GM12875 (cell line): ENCODE data around the gene MSI2.
"Not testable (repeated sequence)": the region's sequence is repeated elsewhere in the genome, so short reads cannot be mapped to it uniquely, and the experiment has no call there.

Source experiments
- H3K4me3 ChIP-seq: one replicate; pipeline ENCODE4 v1.5.1; 2011; ENCODE audit warnings: low read depth, low read length, control low read depth
- TF ChIP-seq, protein P1 (sequence below): IDR thresholded peaks from 2 replicates; pipeline ENCODE4 v1.5.1; 2011; ENCODE audit warnings: low read depth, mild to moderate bottlenecking, control low read depth, inconsistent platforms, low read length, moderate library complexity, borderline replicate concordance; ENCODE audit not compliant: insufficient read depth

MSI2 gene

GRCh38 chr17:57620576-57620975 lies 364.3 kb downstream of the MSI2 start:
- no peak overlapping the region for H3K4me3 ChIP-seq
- TF ChIP-seq, protein P1, sequence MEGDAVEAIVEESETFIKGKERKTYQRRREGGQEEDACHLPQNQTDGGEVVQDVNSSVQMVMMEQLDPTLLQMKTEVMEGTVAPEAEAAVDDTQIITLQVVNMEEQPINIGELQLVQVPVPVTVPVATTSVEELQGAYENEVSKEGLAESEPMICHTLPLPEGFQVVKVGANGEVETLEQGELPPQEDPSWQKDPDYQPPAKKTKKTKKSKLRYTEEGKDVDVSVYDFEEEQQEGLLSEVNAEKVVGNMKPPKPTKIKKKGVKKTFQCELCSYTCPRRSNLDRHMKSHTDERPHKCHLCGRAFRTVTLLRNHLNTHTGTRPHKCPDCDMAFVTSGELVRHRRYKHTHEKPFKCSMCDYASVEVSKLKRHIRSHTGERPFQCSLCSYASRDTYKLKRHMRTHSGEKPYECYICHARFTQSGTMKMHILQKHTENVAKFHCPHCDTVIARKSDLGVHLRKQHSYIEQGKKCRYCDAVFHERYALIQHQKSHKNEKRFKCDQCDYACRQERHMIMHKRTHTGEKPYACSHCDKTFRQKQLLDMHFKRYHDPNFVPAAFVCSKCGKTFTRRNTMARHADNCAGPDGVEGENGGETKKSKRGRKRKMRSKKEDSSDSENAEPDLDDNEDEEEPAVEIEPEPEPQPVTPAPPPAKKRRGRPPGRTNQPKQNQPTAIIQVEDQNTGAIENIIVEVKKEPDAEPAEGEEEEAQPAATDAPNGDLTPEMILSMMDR: no peak

- H3K4me3 ChIP-seq: not testable (repeated sequence)
Measured at GRCh38 chr17:57621791-57622190, 365.5 kb downstream of the MSI2 start.

- TF ChIP-seq, protein P1: no peak
- no peak overlapping the region for H3K4me3 ChIP-seq
Measured at GRCh38 chr17:57622306-57622682, 366.0 kb downstream of the MSI2 start.

DNA sequence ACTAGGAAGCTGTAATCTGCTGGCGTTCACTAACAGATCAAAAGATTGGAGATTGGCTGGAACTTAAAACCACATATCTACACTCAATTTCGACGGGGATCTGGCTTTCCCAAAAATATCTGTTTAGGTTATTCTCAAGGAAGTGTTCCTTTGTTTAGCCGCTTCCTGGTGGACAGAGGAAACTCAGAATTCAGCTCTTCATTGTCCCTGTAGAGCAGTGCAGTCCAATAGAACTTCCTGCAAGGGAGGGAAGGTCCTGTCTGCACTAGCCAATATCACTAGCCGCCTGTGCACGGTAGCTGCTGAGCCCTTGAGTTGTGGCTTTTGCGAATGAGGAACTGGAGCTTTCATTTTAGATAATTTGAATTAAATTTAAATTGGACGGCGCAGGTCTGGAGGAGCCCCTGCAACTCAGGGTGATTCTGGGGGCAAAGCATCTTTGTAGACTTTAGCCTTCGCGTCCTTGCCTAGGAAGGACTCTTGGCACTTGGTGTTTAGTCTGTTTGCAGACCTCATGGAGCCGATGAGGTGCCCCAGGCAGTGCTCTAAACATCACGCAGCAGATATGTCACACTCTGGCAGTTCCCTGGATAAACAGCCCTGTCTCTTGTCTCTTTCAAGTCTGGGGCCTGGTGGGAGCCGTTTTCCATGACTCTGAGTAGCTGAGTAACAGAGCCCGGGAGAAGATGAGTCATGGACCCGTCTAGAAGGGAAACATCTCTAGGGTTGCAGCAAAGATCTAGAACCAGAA lies 366.5 kb downstream of the MSI2 start:
- TF ChIP-seq, protein P1: no peak

GRCh38 chr17:57623620-57624019 lies 367.3 kb downstream of the MSI2 start:
- no peak overlapping the region for H3K4me3 ChIP-seq
- TF ChIP-seq, protein P1: no peak

More for the DNA sequence above, 366.5 kb downstream of the MSI2 start:
- no peak overlapping the region for H3K4me3 ChIP-seq

- TF ChIP-seq, protein P1: no peak
- H3K4me3 ChIP-seq: no peak overlapping the region
Measured at GRCh38 chr17:57624386-57624785, 368.1 kb downstream of the MSI2 start.

DNA sequence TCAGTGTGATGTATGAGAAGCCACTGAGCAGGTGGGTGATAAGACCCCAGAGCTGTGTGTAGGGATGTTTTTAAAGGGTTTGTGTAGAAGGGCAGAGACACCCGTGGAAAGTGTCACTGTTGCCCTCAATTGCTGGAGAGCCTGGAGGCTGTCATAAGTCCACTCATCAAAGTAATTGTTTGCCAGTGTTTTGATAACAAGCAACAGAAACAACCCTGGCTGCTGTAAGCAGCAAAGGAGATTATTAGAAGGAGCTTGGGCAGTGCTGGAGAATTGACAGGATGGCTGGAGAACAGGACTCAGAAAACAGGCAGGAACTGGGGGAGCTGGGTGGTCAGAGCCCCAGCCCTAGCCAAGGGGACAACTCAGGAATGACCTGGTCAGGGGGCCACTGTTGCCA lies 369.2 kb downstream of the MSI2 start:
- no peak overlapping the region for H3K4me3 ChIP-seq
- TF ChIP-seq, protein P1: no peak
